GM12878 (cell line): ENCODE measurements around the gene METTL8. TPM values are rescaled to one million over a fixed set of nuclear protein-coding genes. Genes with fewer than 3 reads are reported as not detected.
A peak's percentile ranks its signal among the peaks of the same experiment; 100 is the strongest.

ENCODE experiments used
- ATAC-seq: fragments of 200-7000 bp; cut with Tn5 transposase; 3 replicates; pipeline ENCODE4 v1.9.1; 2020; ENCODE audit warnings: mild to moderate bottlenecking, moderate library complexity
- BruUV-seq: library from RNA; stranded (reverse); fragments of 400-500 nt; replicated peaks from 2 replicates; lab custom pipeline; 2021; lab: Mats Ljungman, UMichigan
- CTCF ChIA-PET: fragments of 300-600 bp; sonication (Branson Sonifier 250); formaldehyde crosslinking; extraction: SDS; loops from one replicate; lab custom pipeline; 2021; ENCODE audit warnings: inconsistent platforms; lab: Yijun Ruan, JAX
- POLR2A ChIA-PET: fragments of 350-600 bp; formaldehyde crosslinking; extraction: SDS; loops from one replicate; lab custom pipeline; 2021; ENCODE audit warnings: inconsistent platforms; lab: Charles Lee
- RAD21 ChIA-PET: fragments of 300-600 bp; sonication (Branson Sonifier 250); formaldehyde crosslinking; loops from one replicate; lab custom pipeline; 2023; ENCODE audit warnings: antibody characterized with exemption; ENCODE audit not compliant: unreplicated experiment; lab: Charles Lee
- SMC1A ChIA-PET: fragments of 300-600 bp; sonication (Branson Sonifier 250); formaldehyde crosslinking; loops from one replicate; lab custom pipeline; 2023; ENCODE audit not compliant: unreplicated experiment, uncharacterized antibody; lab: Charles Lee
- DNase-seq: peaks from one replicate; pipeline ENCODE4 v3.0.0-alpha.2; 2011; ENCODE audit warnings: low read depth, low spot score
- FAIRE-seq: peaks from 3 replicates; lab custom pipeline; 2011; peaks lifted over from hg19 to GRCh38; lab: Jason Lieb, UNC
- H2AFZ ChIP-seq: 2 replicates; pipeline ENCODE4 v1.6.0; 2011; ENCODE audit warnings: low read depth, low read length, control low read depth; ENCODE audit not compliant: control insufficient read depth
- H3K27ac ChIP-seq: 2 replicates; pipeline ENCODE4 v1.5.1; 2011; ENCODE audit warnings: control low read depth; ENCODE audit not compliant: control insufficient read depth, insufficient read depth
- H3K27me3 ChIP-seq, 2 experiments: replicated peaks in 1 of 2; 2 replicates each; pipeline versions ENCODE4 v1.6.0 to v1.6.1; 2011; ENCODE audit warnings: low read length in 1 of 2; ENCODE audit not compliant: control insufficient read depth in 2 of 2, insufficient read depth in 2 of 2
- H3K36me3 ChIP-seq, 2 experiments: 2 replicates each; pipeline ENCODE4 v1.5.1; 2011; ENCODE audit warnings: low read length in 1 of 2; ENCODE audit not compliant: control insufficient read depth in 2 of 2, insufficient read depth in 2 of 2
- H3K4me1 ChIP-seq: 2 replicates; pipeline ENCODE4 v1.6.1; 2011; ENCODE audit warnings: mild to moderate bottlenecking, low read length, moderate library complexity, mixed read lengths; ENCODE audit not compliant: control insufficient read depth, insufficient read depth
- H3K4me2 ChIP-seq: 2 replicates; pipeline ENCODE4 v1.6.0; 2011; ENCODE audit warnings: control low read depth; ENCODE audit not compliant: control insufficient read depth, insufficient read depth
- H3K4me3 ChIP-seq: fragments of 200-600 bp; sonication (generic); 2 replicates; pipeline ENCODE4 v1.5.1; 2016
- H3K79me2 ChIP-seq: 2 replicates; pipeline ENCODE4 v1.6.0; 2011; ENCODE audit warnings: low read length; ENCODE audit not compliant: control insufficient read depth, insufficient read depth
- H3K9ac ChIP-seq: 2 replicates; pipeline ENCODE4 v1.8.0; 2011; ENCODE audit warnings: low read length, control low read depth, mixed read lengths; ENCODE audit not compliant: control insufficient read depth, insufficient read depth
- H3K9me3 ChIP-seq: replicated peaks from 3 replicates; pipeline ENCODE4 v1.5.1; 2011; ENCODE audit warnings: mild to moderate bottlenecking, low read length; ENCODE audit not compliant: control insufficient read depth, insufficient read depth
- H4K20me1 ChIP-seq: 2 replicates; pipeline ENCODE4 v1.6.0; 2011; ENCODE audit not compliant: control insufficient read depth, insufficient read depth
- ATF2 ChIP-seq: IDR thresholded peaks from 2 replicates; pipeline ENCODE4 v1.6.1; 2012; ENCODE audit warnings: low read length, inconsistent platforms
- MLLT1 ChIP-seq: fragments of 450-650 bp; IDR thresholded peaks from 2 replicates; pipeline ENCODE4 v1.6.1; 2016; ENCODE audit warnings: mild to moderate bottlenecking
- RUNX3 ChIP-seq: IDR thresholded peaks from 2 replicates; pipeline ENCODE4 v1.6.1; 2012; ENCODE audit warnings: low read length, inconsistent platforms
- SMAD1 ChIP-seq: fragments of 450-650 bp; IDR thresholded peaks from 2 replicates; pipeline ENCODE4 v1.6.1; 2018; ENCODE audit warnings: mild to moderate bottlenecking, low read depth; ENCODE audit not compliant: partially characterized antibody
- SPI1 ChIP-seq: IDR thresholded peaks from 2 replicates; pipeline ENCODE4 v1.6.1; 2011; ENCODE audit warnings: low read depth, mild to moderate bottlenecking, low read length, moderate library complexity, borderline replicate concordance; ENCODE audit not compliant: insufficient read depth
- TCF12 ChIP-seq: IDR thresholded peaks from 2 replicates; pipeline ENCODE4 v1.6.1; 2011; ENCODE audit warnings: low read depth, mild to moderate bottlenecking, low read length
- YY1 ChIP-seq: IDR thresholded peaks from 2 replicates; pipeline ENCODE4 v1.6.1; 2011; ENCODE audit warnings: low read depth, mild to moderate bottlenecking, low read length
- ZBED1 ChIP-seq: IDR thresholded peaks from 2 replicates; pipeline ENCODE4 v1.6.1; 2016; ENCODE audit warnings: borderline replicate concordance
- WGBS: methylation state at CpG from one replicate; pipeline ENCODE4 v1.1.6; 2016; ENCODE audit warnings: low lambda C conversion rate; ENCODE audit not compliant: insufficient replicate concordance, insufficient coverage; ENCODE audit errors: missing lambda C conversion rate; 5-methylcytosine and 5-hydroxymethylcytosine counted together
- in situ Hi-C: fragments of 300-500 bp; cut with MboI; formaldehyde crosslinking; loops from 9 replicates; pipeline ENCODE4 v1.14.3; 2018; ENCODE audit warnings: mixed read lengths
- intact Hi-C: fragments of 100-400 bp; cut with micrococcal nuclease; formaldehyde crosslinking; loops from one replicate; pipeline ENCODE4 v1.14.2; 2022; ENCODE audit not compliant: unreplicated experiment
- polyA plus RNA-seq, 11 experiments: library from polyadenylated mRNA; depleted of rRNA in 4 of 11; unstranded in 6 of 11; stranded (reverse) in 5 of 11; fragments of >200 nt; fragmentation: Nextera tagmentation in 4 of 11; fragmentation: Illumina TruSeq in 1 of 11; extraction: Ambion mirVana in 4 of 11; extraction: Trizol in 1 of 11; gene quantifications; 1 replicate in 1 of 11; 2 replicates in 10 of 11; pipeline versions ENCODE4 v1.2.1 to v1.2.3, GENCODE V29; 2011 to 2016; ENCODE audit warnings: inconsistent platforms in 2 of 11, missing spikeins in 2 of 11, low read depth in 1 of 11
- total RNA-seq, 4 experiments: library from RNA; depleted of rRNA in 3 of 4; stranded (reverse); fragments of >200 nt in 3 of 4; fragmentation: Illumina TruSeq in 1 of 4; extraction: Trizol in 1 of 4; gene quantifications; 2 replicates each; pipeline versions ENCODE4 v1.2.1 to v1.2.3, GENCODE V29; 2013 to 2021

METTL8 gene
- total and polyA plus RNA-seq, 10 of the 15 experiments (the other 5 are each of a cell fraction or from before 2014, with no cell fraction given) = 30.8 to 96.3 (median 51.5) TPM

GRCh38 chr2:171345971-171346722 lies 87.6 kb downstream of the METTL8 start:
- no peak overlapping the region; the same call in 1 of the 2 replicates for H3K4me3 ChIP-seq
- H4K20me1 ChIP-seq = no peaks in the 10 kb centered on the region
- ChIA-PET SMC1A (interaction anchor here (1.0 to 5.1 kb wide), 18 partner anchors 12 to 297 kb away, joined by 3 to 53 read pairs (median 6); partner anchors contain the start of gene METTL8), CTCF (interaction anchor here (0.5 to 4.8 kb wide), 17 partner anchors 9 to 373 kb away, joined by 3 to 34 read pairs (median 6); no protein-coding TSS in a partner anchor), POLR2A (interaction anchor here (1.0 to 3.1 kb wide), 6 partner anchors 9 to 70 kb away, joined by 4 to 13 read pairs (median 10); no protein-coding TSS in a partner anchor), RAD21 (interaction anchor here (0.7 to 5.5 kb wide), 12 partner anchors 11 to 185 kb away, joined by 3 to 54 read pairs (median 8); no protein-coding TSS in a partner anchor)
- no peaks in the 10 kb centered on the region for H3K27me3 ChIP-seq
- peaks cover 4% of the 10 kb centered on the region for H3K79me2 ChIP-seq
- intact Hi-C loops (loop anchor here (5.0 kb wide), 2 partner anchors 71 to 86 kb away; partner anchors contain the start of genes DCAF17 and METTL8), in situ Hi-C loops (no loop called here)
- no peak for FAIRE-seq
- H2AFZ ChIP-seq = peak overlapping the region; percentile 15; the same call in 1 of the 2 replicates
- peak overlapping the region; percentile 53 for H3K4me2 ChIP-seq
- H3K36me3 ChIP-seq = no peaks in the 10 kb centered on the region
- TF ChIP-seq MLLT1 (peak; percentile 59; the same call in 1 of the 2 replicates), RUNX3 (peak; percentile 27; the same call in 1 of the 2 replicates), SMAD1 (no peak), ATF2 (peak; percentile 39; the same call in 1 of the 2 replicates), SPI1 (peak; percentile 20; the same call in 1 of the 2 replicates), TCF12 (no peak), YY1 (0 out of 2 replicates have a peak, but pooled peaks have one; percentile 4), ZBED1 (peak; percentile 33; the same call in 1 of the 2 replicates)
- WGBS = 98% methylated on average over 3 of the region's 3 CpGs
- H3K4me1 ChIP-seq = peaks cover 34% of the 10 kb centered on the region
- peak overlapping the region; percentile 81 for H3K27ac ChIP-seq
- no peaks in the 10 kb centered on the region; the same call in 2 of the 3 replicates for H3K9me3 ChIP-seq
- DNase-seq = no peak
- no TSS peak for BruUV-seq
- H3K9ac ChIP-seq = peak overlapping the region; percentile 12
- ATAC-seq = peak; percentile 24
